Measurements from ENCODE around the gene FTO. TPM values are rescaled to one million over a fixed set of nuclear protein-coding genes. Genes with fewer than 3 reads are reported as not detected.

Gene FTO
- total and polyA plus RNA-seq, 9 donors = 45.0 to 71.1 (median 55.6) TPM

DNA sequence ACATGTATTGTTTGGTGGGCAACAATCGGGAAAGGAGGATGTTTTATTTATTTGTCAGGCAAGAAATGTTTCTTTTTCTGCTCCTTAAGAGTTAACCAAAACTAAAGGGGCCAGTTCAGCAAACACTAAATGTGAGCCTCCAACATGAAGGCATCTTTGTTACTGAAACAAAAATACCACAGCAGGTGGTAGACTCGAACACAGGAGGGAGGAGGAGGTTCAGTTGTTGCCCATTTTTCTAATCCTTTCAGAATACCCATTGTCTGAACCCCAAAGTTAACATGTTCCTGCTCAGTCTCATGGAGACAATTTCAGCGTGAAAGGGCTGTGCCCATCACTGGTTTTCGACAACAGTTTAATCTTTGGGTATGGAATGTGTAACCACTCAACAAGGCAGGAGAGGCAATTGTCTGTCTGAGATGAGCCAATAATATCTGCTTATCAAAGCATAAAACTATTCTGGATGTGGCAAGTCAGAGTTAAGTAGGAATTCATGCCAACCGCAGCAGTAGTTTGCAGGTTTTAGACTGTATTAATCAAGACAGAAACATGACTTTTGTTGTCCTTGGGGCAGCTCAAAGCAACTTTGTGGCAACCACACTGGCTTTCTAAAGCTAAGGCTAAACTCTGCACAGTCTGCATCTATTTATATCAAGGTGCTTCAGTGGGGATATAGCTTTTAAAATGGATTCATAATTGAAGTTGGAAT is 211.7 kb downstream of the FTO start:
- WGBS (ENCODE audit: insufficient coverage) = 80% methylated on average over 2 of the region's 5 CpGs
- H3K27ac ChIP-seq (ENCODE audit: low read length) = no peak overlapping the region
- no peaks in the 10 kb centered on the region for H3K36me3 ChIP-seq (ENCODE audit: control insufficient read depth, insufficient read depth, low read length)
- H3K27me3 ChIP-seq (ENCODE audit: control insufficient read depth, insufficient read depth, low read length) = no peaks in the 10 kb centered on the region
- H3K4me3 ChIP-seq (ENCODE audit: low read length) = no peak overlapping the region
- H3K4me1 ChIP-seq (ENCODE audit: control insufficient read depth, insufficient read depth, low read length) = peaks cover 16% of the 10 kb centered on the region
- DNase-seq = no peak
- H3K9me3 ChIP-seq (replicated peaks; ENCODE audit: control insufficient read depth, low read depth, low read length) = no peaks in the 10 kb centered on the region

DNA sequence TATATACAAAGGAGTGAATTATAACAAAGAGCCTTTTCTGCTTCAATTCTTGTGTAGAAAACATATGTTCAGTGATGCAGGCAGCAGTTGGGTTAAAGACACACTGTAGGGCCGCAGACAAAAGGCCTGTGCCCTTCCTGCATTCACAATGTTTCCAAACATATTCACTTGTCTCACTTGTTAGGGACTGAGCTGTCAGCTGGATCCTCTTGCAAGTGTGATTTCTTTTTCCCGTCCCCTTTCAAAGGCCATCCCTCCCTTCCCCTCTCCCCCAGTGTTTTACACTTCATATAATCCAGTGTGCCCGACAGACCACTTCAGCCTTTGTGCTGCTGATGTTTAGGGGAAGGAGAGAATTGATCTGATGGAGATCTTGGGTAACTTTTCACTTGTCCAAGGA is 217.0 kb downstream of the FTO start:
- Histone ChIP-seq H3K9me3 (replicated peaks; ENCODE audit: control insufficient read depth, low read depth, low read length) (no peaks in the 10 kb centered on the region), H3K27me3 (ENCODE audit: control insufficient read depth, insufficient read depth, low read length) (no peaks in the 10 kb centered on the region), H3K4me1 (ENCODE audit: control insufficient read depth, insufficient read depth, low read length) (no peaks in the 10 kb centered on the region), H3K36me3 (ENCODE audit: control insufficient read depth, insufficient read depth, low read length) (no peaks in the 10 kb centered on the region), H3K4me3 (ENCODE audit: low read length) (no peak overlapping the region), H3K27ac (ENCODE audit: low read length) (no peak overlapping the region)
- WGBS (ENCODE audit: insufficient coverage) = 68% methylated on average over 2 of the region's 3 CpGs
- DNase-seq = no peak

DNA sequence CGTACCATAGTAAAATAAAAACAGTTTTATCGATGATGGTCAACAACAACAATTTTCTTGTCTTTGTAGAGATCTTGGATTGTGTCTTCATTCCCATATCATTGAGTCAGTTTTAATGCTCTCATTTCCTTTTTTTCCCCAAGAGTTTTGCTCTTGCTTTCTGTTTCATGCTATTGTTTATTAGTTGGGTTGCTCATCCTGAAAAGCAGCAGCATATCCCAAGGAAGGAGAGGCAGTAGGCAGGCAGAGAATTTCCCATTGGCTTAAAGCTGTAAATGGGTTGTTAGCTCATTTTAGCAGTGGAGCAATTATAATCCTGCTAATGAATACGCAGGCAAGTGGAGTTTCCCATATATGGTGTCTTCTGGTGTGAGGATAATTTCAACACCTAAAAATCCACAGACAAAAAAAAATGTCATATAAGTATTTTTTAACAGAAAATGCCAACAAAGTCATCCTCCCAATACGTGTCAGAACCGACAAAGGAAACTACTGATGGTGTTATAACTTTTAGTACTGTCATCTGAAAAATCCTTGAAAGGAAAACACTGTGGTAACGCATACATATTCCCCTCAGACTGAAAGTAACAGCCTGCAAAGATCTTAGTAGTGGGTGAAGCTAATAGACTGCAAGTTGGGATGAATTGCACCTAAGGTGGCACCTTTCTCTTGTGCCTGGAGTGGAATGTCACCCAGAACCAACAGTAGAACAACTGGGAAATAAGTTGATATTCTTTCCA is 218.3 kb downstream of the FTO start:
- Histone ChIP-seq H3K4me3 (ENCODE audit: low read length) (no peak overlapping the region), H3K9me3 (replicated peaks; ENCODE audit: control insufficient read depth, low read depth, low read length) (no peaks in the 10 kb centered on the region), H3K4me1 (ENCODE audit: control insufficient read depth, insufficient read depth, low read length) (no peaks in the 10 kb centered on the region), H3K36me3 (ENCODE audit: control insufficient read depth, insufficient read depth, low read length) (no peaks in the 10 kb centered on the region), H3K27ac (ENCODE audit: low read length) (peak overlapping the region; percentile 42), H3K27me3 (ENCODE audit: control insufficient read depth, insufficient read depth, low read length) (no peaks in the 10 kb centered on the region)
- no CpG with 5 or more reads among the region's 6 CpGs for WGBS (ENCODE audit: insufficient coverage)
- DNase-seq = peak; percentile 47

DNA sequence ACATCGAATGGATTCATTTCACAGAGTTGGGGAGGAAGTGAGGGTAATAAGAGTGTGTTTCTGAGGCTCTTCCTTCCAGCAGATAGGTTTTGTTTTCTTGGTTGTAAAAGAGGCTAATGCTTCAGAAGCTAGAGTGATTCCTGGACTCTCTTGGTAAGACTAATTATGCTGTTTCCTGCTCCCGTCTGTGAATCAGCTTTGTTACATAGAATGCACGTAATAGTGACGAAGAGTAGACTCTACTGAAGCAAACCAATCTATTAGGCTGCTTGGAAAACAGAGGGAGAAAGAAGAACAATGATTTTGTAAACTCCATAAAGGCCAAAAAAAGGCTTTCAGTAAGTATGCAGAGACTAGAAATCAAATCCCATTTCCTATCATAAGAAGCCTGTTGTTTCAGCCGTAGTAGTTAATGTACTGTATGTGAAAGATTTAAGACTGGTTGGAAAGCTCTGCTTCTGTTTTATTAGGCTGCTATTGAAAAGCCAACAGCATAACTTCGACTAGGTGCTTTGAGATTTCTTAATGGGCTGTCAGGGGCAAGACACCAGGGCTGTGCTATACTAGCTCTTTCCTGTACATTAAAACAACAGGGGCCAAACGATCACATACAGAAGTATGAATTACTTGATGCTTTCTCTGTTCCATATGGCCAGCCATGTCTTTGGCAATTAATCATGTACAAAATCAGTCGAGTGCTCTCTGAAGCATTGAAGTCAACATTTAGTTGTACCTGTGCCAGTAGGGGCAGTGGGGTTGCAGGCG is 219.0 kb downstream of the FTO start:
- no peaks in the 10 kb centered on the region for H3K36me3 ChIP-seq (ENCODE audit: control insufficient read depth, insufficient read depth, low read length)
- H3K9me3 ChIP-seq (replicated peaks; ENCODE audit: control insufficient read depth, low read depth, low read length) = no peaks in the 10 kb centered on the region
- 0% methylated on average over 2 of the region's 9 CpGs for WGBS (ENCODE audit: insufficient coverage)
- H3K27ac ChIP-seq (ENCODE audit: low read length) = peak overlapping the region; percentile 48
- H3K4me1 ChIP-seq (ENCODE audit: control insufficient read depth, insufficient read depth, low read length) = no peaks in the 10 kb centered on the region
- no peaks in the 10 kb centered on the region for H3K27me3 ChIP-seq (ENCODE audit: control insufficient read depth, insufficient read depth, low read length)
- no peak overlapping the region for H3K4me3 ChIP-seq (ENCODE audit: low read length)
- DNase-seq = peak; percentile 57

DNA sequence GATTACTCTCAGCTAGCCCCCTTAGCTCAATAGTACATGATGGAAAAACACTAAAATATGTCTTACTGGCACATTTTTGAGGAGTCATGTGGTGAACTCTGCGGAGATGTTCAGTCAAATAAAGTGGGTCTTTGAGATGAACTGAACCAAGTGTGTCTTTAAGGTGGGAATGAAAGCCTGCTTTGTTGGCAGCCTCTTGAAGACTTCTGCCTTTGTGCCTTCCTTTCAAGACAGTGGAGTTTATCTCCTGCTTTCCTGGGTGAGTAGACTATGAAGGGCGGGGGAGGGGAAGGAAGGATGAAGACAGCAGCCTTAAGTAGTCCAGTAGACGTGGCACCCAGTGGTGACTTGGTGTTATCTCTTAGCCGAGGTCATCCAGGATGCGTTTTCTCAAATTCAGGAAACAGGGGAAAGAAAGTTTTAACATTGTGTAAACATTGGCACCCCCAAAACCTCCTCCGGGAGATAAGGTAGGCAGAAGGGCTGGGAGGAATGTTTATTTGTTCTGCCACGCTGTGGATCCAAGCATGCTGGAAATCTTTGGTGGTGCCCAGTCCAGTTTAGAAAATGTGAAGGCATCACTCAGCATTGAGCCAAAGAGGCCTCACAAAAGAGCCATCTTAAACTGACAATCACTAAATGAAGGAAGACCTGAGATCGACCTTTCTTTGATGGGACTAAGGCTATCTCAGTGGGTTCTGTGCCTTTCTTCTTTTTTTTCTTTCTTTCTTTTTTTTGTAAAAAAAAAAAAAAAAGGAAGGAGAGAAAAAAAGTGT is 220.6 kb downstream of the FTO start:
- H3K27ac ChIP-seq (ENCODE audit: low read length) = no peak overlapping the region
- no peaks in the 10 kb centered on the region for H3K4me1 ChIP-seq (ENCODE audit: control insufficient read depth, insufficient read depth, low read length)
- no peak overlapping the region for H3K4me3 ChIP-seq (ENCODE audit: low read length)
- DNase-seq = no peak
- H3K27me3 ChIP-seq (ENCODE audit: control insufficient read depth, insufficient read depth, low read length) = no peaks in the 10 kb centered on the region
- WGBS (ENCODE audit: insufficient coverage) = 83% methylated on average over 3 of the region's 8 CpGs
- no peaks in the 10 kb centered on the region for H3K36me3 ChIP-seq (ENCODE audit: control insufficient read depth, insufficient read depth, low read length)
- H3K9me3 ChIP-seq (replicated peaks; ENCODE audit: control insufficient read depth, low read depth, low read length) = no peaks in the 10 kb centered on the region

DNA sequence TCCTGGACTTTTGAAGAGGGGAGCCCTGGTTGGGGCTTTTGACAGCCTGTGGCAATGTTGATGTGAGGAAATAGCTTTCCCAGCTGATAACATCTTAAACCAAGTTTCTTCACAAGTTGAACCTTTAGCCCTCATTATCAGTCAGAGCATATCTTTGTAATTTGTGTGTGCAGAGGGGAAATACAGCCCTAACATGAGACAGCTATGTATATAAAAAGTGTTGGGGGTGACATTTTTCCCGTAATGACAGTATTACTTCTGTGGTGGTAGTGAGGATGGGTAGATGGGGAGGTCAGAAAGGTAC is 221.1 kb downstream of the FTO start:
- no peak overlapping the region for H3K4me3 ChIP-seq (ENCODE audit: low read length)
- DNase-seq = no peak
- no peaks in the 10 kb centered on the region for H3K4me1 ChIP-seq (ENCODE audit: control insufficient read depth, insufficient read depth, low read length)
- H3K27ac ChIP-seq (ENCODE audit: low read length) = no peak overlapping the region
- H3K27me3 ChIP-seq (ENCODE audit: control insufficient read depth, insufficient read depth, low read length) = no peaks in the 10 kb centered on the region
- H3K36me3 ChIP-seq (ENCODE audit: control insufficient read depth, insufficient read depth, low read length) = no peaks in the 10 kb centered on the region
- 82% methylated on average over 1 of the region's 1 CpG for WGBS (ENCODE audit: insufficient coverage)
- H3K9me3 ChIP-seq (replicated peaks; ENCODE audit: control insufficient read depth, low read depth, low read length) = no peaks in the 10 kb centered on the region

DNA sequence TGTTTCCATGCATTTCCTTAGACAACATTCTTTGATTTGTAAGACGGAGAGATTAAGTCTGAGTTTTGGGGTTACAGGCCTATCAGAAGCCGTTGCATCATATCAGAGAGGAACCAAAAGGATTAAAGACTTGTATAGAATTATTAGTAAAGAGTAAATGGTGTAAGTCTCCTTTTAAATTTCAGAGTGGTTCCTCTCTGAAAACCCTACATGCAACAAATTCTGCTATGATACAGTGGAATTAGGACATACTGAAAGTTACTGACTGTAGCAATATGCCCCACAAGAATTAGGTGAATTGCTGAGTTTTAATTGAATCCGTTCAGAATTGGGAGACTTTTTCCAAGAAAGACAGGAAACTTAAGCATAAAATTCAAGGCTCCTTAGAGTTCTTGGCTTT is 221.6 kb downstream of the FTO start:
- H3K27ac ChIP-seq (ENCODE audit: low read length) = no peak overlapping the region
- WGBS (ENCODE audit: insufficient coverage) = no CpG with 5 or more reads among the region's 3 CpGs
- no peak overlapping the region for H3K4me3 ChIP-seq (ENCODE audit: low read length)
- no peaks in the 10 kb centered on the region for H3K36me3 ChIP-seq (ENCODE audit: control insufficient read depth, insufficient read depth, low read length)
- H3K4me1 ChIP-seq (ENCODE audit: control insufficient read depth, insufficient read depth, low read length) = no peaks in the 10 kb centered on the region
- DNase-seq = no peak
- H3K27me3 ChIP-seq (ENCODE audit: control insufficient read depth, insufficient read depth, low read length) = no peaks in the 10 kb centered on the region
- H3K9me3 ChIP-seq (replicated peaks; ENCODE audit: control insufficient read depth, low read depth, low read length) = no peaks in the 10 kb centered on the region

DNA sequence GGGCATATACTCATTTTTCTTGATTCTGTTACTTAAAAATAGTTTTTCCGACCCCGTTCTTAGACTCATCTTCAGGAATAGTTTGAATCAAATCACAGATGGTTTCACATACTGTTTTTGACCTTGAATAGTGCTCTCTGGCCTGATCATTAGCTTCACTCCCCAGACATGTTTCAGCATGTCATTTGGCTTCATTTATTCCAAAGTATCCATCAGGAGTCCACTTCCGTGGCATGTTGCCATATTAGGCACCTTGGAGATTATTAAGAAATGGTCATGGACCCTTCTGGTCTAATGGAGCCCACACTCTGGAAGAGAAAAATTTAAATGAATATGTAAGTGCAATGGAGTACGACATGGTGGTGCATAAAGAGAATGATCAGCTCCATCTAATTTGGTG is 222.3 kb downstream of the FTO start:
- Histone ChIP-seq H3K4me1 (ENCODE audit: control insufficient read depth, insufficient read depth, low read length) (no peaks in the 10 kb centered on the region), H3K4me3 (ENCODE audit: low read length) (no peak overlapping the region), H3K27ac (ENCODE audit: low read length) (no peak overlapping the region), H3K27me3 (ENCODE audit: control insufficient read depth, insufficient read depth, low read length) (no peaks in the 10 kb centered on the region), H3K36me3 (ENCODE audit: control insufficient read depth, insufficient read depth, low read length) (no peaks in the 10 kb centered on the region), H3K9me3 (replicated peaks; ENCODE audit: control insufficient read depth, low read depth, low read length) (no peaks in the 10 kb centered on the region)
- WGBS (ENCODE audit: insufficient coverage) = 53% methylated on average over 3 of the region's 4 CpGs
- no peak for DNase-seq

DNA sequence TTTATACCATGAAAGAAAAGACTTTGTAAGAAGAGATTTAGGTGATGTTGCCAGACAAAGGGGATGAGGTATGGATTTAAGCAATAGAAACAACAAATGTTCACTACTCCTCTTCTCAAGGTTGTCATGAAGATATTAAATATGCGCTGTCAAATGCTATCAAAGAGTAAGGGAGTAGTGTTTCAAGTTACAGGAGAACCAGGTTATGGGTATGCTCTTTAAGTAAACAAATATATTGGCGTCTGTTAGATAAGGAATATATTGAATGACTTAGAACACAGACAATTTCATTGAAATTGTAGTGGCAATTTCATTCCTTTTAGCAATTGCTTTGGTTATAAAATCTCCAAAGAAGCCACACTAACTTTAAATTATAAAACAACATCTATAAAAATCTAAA is 229.0 kb downstream of the FTO start:
- no peaks in the 10 kb centered on the region for H3K4me1 ChIP-seq (ENCODE audit: control insufficient read depth, insufficient read depth, low read length)
- H3K4me3 ChIP-seq (ENCODE audit: low read length) = no peak overlapping the region
- H3K9me3 ChIP-seq (replicated peaks; ENCODE audit: control insufficient read depth, low read depth, low read length) = no peaks in the 10 kb centered on the region
- no peak for DNase-seq
- WGBS (ENCODE audit: insufficient coverage) = no CpG with 5 or more reads among the region's 2 CpGs
- H3K27ac ChIP-seq (ENCODE audit: low read length) = no peak overlapping the region
- no peaks in the 10 kb centered on the region for H3K27me3 ChIP-seq (ENCODE audit: control insufficient read depth, insufficient read depth, low read length)
- H3K36me3 ChIP-seq (ENCODE audit: control insufficient read depth, insufficient read depth, low read length) = peaks cover 6% of the 10 kb centered on the region

DNA sequence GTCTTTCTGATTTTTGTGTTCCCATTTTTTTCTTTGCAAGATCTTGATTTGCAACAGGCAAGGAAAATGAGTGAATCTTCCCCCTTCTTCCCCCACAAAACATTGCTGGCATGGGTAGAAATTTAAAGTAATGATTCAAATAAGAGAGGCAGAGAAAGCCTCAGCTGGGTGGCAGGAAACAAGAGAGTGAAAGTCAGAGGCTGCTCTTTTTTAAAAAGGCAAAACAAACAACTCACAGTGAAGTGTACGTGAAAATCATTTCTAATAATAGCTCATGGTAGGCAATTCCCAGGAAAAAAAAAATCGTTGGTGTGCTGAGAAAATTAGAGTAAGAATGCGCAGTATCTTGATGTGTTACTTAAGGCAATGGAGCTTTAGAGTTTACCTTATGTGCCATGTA is 229.5 kb downstream of the FTO start:
- no CpG with 5 or more reads among the region's 3 CpGs for WGBS (ENCODE audit: insufficient coverage)
- no peaks in the 10 kb centered on the region for H3K4me1 ChIP-seq (ENCODE audit: control insufficient read depth, insufficient read depth, low read length)
- H3K4me3 ChIP-seq (ENCODE audit: low read length) = no peak overlapping the region
- H3K27ac ChIP-seq (ENCODE audit: low read length) = no peak overlapping the region
- DNase-seq = no peak
- H3K9me3 ChIP-seq (replicated peaks; ENCODE audit: control insufficient read depth, low read depth, low read length) = no peaks in the 10 kb centered on the region
- H3K27me3 ChIP-seq (ENCODE audit: control insufficient read depth, insufficient read depth, low read length) = no peaks in the 10 kb centered on the region
- peaks cover 6% of the 10 kb centered on the region for H3K36me3 ChIP-seq (ENCODE audit: control insufficient read depth, insufficient read depth, low read length)

Data from muscle of leg (tissue), 11 donors.